SK-N-SH treated with all-trans-retinoic acid at 6 μM for 48 hours (cell line): Measurements from ENCODE around the gene DNM1.

ENCODE experiments used
- TCF4 ChIP-seq: fragments of 250-450 bp; sonication (Bioruptor Pico); IDR thresholded peaks from 2 replicates; pipeline ENCODE4 v1.8.0; 2021; ENCODE audit warnings: mild to moderate bottlenecking, moderate library complexity, borderline replicate concordance
- ZC3H10 ChIP-seq: fragments of 250-450 bp; sonication (Bioruptor Pico); IDR thresholded peaks from 2 replicates; pipeline ENCODE4 v1.5.1; 2021; ENCODE audit warnings: mild to moderate bottlenecking, moderate library complexity
- ZNF70 ChIP-seq: fragments of 450-650 bp; formaldehyde crosslinking; IDR thresholded peaks from 2 replicates; pipeline ENCODE4 v1.5.0; 2020; ENCODE audit warnings: mild to moderate bottlenecking, moderate library complexity

- no peak for TF ChIP-seq TCF4
- TF ChIP-seq ZNF70 (CRISPR knock-in tag) = no peak
- no peak for TF ChIP-seq ZC3H10 (CRISPR knock-in tag)
Observed at GRCh38 chr9:128163027-128163515, 40.1 kb upstream of the DNM1 start.
